Duodenal mucosa (tissue), 2 donors: ENCODE measurements around the gene SPO11.
"Not testable (repeated sequence)": the region's sequence is repeated elsewhere in the genome, so short reads cannot be mapped to it uniquely, and the experiment has no call there.

Experiments
- H3K27ac ChIP-seq: one replicate; pipeline ENCODE4 v1.7.0; 2013; ENCODE audit warnings: low read depth, low read length
- H3K27me3 ChIP-seq, 2 donors: one replicate each; pipeline ENCODE4 v1.7.0; 2013; ENCODE audit warnings: low read length in 2 of 2, control low read depth in 1 of 2; ENCODE audit not compliant: insufficient read depth in 2 of 2, control insufficient read depth in 1 of 2
- H3K36me3 ChIP-seq, 2 donors: one replicate each; pipeline ENCODE4 v1.7.0; 2013; ENCODE audit warnings: low read length in 2 of 2, control low read depth in 1 of 2; ENCODE audit not compliant: insufficient read depth in 2 of 2, control insufficient read depth in 1 of 2
- H3K4me1 ChIP-seq, 2 donors: one replicate each; pipeline ENCODE4 v1.7.0; 2013; ENCODE audit warnings: low read length in 2 of 2, control low read depth in 1 of 2; ENCODE audit not compliant: insufficient read depth in 2 of 2, control insufficient read depth in 1 of 2
- H3K4me3 ChIP-seq, 2 donors: one replicate each; pipeline ENCODE4 v1.7.0; 2013; ENCODE audit warnings: low read length in 2 of 2, low read depth in 1 of 2
- H3K9ac ChIP-seq, 2 donors: one replicate each; pipeline ENCODE4 v1.7.0; 2013; ENCODE audit warnings: low read length in 2 of 2, low read depth in 1 of 2
- H3K9me3 ChIP-seq, 2 donors: one replicate each; pipeline ENCODE4 v1.7.0; 2013; ENCODE audit warnings: low read length in 2 of 2, control low read depth in 1 of 2; ENCODE audit not compliant: control insufficient read depth in 1 of 2

The SPO11 gene

GRCh38 chr20:57332105-57333089, 2.8 kb downstream of the SPO11 start:
- Histone ChIP-seq H3K4me3 (no peak overlapping the region), H3K27ac (no peak overlapping the region), H3K4me1 (no peaks in the 10 kb centered on the region), H3K9me3 (no peaks in the 10 kb centered on the region), H3K27me3 (peaks cover 3 to 9% of the 10 kb centered on the region in 2 donors), H3K9ac (no peak overlapping the region), H3K36me3 (no peaks in the 10 kb centered on the region)

GRCh38 chr20:57335392-57335791, 5.8 kb downstream of the SPO11 start:
- Histone ChIP-seq H3K9ac (no peak overlapping the region), H3K27me3 (peaks cover 7 to 13% of the 10 kb centered on the region in 2 donors), H3K4me3 (no peak overlapping the region), H3K27ac (no peak overlapping the region), H3K4me1 (no peaks in the 10 kb centered on the region), H3K9me3 (no peaks in the 10 kb centered on the region), H3K36me3 (no peaks in the 10 kb centered on the region)

- Histone ChIP-seq H3K4me1 (no peaks in the 10 kb centered on the region), H3K27ac (no peak overlapping the region), H3K4me3 (no peak overlapping the region), H3K9me3 (no peaks in the 10 kb centered on the region), H3K36me3 (no peaks in the 10 kb centered on the region), H3K9ac (no peak overlapping the region), H3K27me3 (peaks cover 4 to 5% of the 10 kb centered on the region in 2 donors)
Observed at GRCh38 chr20:57341663-57342062, 12.1 kb downstream of the SPO11 start.

GRCh38 chr20:57342829-57343228, 13.2 kb downstream of the SPO11 start:
- Histone ChIP-seq H3K4me3 (no peak overlapping the region), H3K4me1 (no peaks in the 10 kb centered on the region), H3K9ac (no peak overlapping the region), H3K9me3 (no peaks in the 10 kb centered on the region), H3K36me3 (no peaks in the 10 kb centered on the region), H3K27ac (no peak overlapping the region), H3K27me3 (peaks cover 4 to 5% of the 10 kb centered on the region in 2 donors)

GRCh38 chr20:57346477-57346876, 16.9 kb downstream of the SPO11 start:
- Histone ChIP-seq H3K27me3 (no peaks in the 10 kb centered on the region), H3K9me3 (no peaks in the 10 kb centered on the region), H3K27ac (no peak overlapping the region), H3K4me1 (peaks cover 0 to under 1% of the 10 kb centered on the region in 2 donors), H3K4me3 (no peak overlapping the region), H3K36me3 (no peaks in the 10 kb centered on the region), H3K9ac (no peak overlapping the region)

GRCh38 chr20:57347393-57347792, 17.8 kb downstream of the SPO11 start:
- Histone ChIP-seq H3K27ac (no peak overlapping the region), H3K4me3 (no peak overlapping the region), H3K9me3 (no peaks in the 10 kb centered on the region), H3K4me1 (peaks cover 6 to 9% of the 10 kb centered on the region in 2 donors), H3K9ac (no peak overlapping the region), H3K36me3 (no peaks in the 10 kb centered on the region), H3K27me3 (no peaks in the 10 kb centered on the region)

GRCh38 chr20:57348200-57348921, 18.8 kb downstream of the SPO11 start:
- H3K27me3 ChIP-seq, H3K36me3 ChIP-seq, H3K9ac ChIP-seq, H3K4me3 ChIP-seq, H3K27ac ChIP-seq, H3K9me3 ChIP-seq: not testable (repeated sequence)
- peaks cover 12 to 16% of the 10 kb centered on the region in 2 donors for H3K4me1 ChIP-seq

GRCh38 chr20:57348922-57349574, 19.4 kb downstream of the SPO11 start:
- not testable (repeated sequence) for H3K9ac ChIP-seq, H3K27ac ChIP-seq, H3K27me3 ChIP-seq, H3K9me3 ChIP-seq, H3K4me3 ChIP-seq
- peaks cover 10 to 11% of the 10 kb centered on the region in 2 donors for H3K36me3 ChIP-seq
- peaks cover 12 to 16% of the 10 kb centered on the region in 2 donors for H3K4me1 ChIP-seq

- peaks cover 20 to 22% of the 10 kb centered on the region in 2 donors for H3K36me3 ChIP-seq
- no peaks in the 10 kb centered on the region for H3K27me3 ChIP-seq
- no peak overlapping the region for H3K27ac ChIP-seq
- H3K4me1 ChIP-seq, result peaks cover 12 to 16% of the 10 kb centered on the region in 2 donors
- no peak overlapping the region for H3K9ac ChIP-seq
- H3K4me3 ChIP-seq, result no peak overlapping the region
- no peaks in the 10 kb centered on the region for H3K9me3 ChIP-seq
Observed at GRCh38 chr20:57350081-57350710, 20.6 kb downstream of the SPO11 start.
